NCI-H1436 treated with DMSO at 0.1 percent for 48 hours (cell line): ENCODE results near the gene CYP1A2.
"Not testable (repeated sequence)": the region's sequence is repeated elsewhere in the genome, so short reads cannot be mapped to it uniquely, and the experiment has no call there.

Source experiments
- DNase-seq: peaks from one replicate; lab custom pipeline; 2025; lab: John Stamatoyannopoulos, UW

The CYP1A2 gene, protein sequence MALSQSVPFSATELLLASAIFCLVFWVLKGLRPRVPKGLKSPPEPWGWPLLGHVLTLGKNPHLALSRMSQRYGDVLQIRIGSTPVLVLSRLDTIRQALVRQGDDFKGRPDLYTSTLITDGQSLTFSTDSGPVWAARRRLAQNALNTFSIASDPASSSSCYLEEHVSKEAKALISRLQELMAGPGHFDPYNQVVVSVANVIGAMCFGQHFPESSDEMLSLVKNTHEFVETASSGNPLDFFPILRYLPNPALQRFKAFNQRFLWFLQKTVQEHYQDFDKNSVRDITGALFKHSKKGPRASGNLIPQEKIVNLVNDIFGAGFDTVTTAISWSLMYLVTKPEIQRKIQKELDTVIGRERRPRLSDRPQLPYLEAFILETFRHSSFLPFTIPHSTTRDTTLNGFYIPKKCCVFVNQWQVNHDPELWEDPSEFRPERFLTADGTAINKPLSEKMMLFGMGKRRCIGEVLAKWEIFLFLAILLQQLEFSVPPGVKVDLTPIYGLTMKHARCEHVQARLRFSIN

GRCh38 chr15:74748322-74748946, at the start of gene CYP1A2:
Gene CYP1A2 (plus strand): TSS chr15:74748845. CDS start chr15:74749739, 894 bp downstream.
- DNase-seq: no peak

DNA sequence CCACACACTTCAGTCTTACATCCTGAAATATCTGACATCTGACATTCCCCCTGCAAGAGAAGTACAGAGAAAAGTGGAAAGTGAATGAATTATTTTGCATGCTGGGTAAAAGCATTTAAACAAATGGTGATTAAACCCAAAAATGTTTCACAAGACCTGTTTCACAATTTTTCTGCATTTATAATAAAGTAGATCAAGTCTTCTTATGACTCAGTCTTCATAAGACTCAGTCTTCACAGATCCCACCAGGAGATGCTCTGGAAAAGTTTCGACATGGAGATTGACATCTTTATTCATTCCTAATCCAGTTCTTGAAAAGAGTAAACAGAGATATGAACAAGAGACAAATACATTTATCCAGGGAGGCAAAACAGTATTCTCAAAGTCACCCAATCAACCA, 39.6 kb upstream of the CYP1A2 start:
- DNase-seq: no peak

GRCh38 chr15:74709892-74710291, 38.8 kb upstream of the CYP1A2 start:
- DNase-seq: no peak

DNA sequence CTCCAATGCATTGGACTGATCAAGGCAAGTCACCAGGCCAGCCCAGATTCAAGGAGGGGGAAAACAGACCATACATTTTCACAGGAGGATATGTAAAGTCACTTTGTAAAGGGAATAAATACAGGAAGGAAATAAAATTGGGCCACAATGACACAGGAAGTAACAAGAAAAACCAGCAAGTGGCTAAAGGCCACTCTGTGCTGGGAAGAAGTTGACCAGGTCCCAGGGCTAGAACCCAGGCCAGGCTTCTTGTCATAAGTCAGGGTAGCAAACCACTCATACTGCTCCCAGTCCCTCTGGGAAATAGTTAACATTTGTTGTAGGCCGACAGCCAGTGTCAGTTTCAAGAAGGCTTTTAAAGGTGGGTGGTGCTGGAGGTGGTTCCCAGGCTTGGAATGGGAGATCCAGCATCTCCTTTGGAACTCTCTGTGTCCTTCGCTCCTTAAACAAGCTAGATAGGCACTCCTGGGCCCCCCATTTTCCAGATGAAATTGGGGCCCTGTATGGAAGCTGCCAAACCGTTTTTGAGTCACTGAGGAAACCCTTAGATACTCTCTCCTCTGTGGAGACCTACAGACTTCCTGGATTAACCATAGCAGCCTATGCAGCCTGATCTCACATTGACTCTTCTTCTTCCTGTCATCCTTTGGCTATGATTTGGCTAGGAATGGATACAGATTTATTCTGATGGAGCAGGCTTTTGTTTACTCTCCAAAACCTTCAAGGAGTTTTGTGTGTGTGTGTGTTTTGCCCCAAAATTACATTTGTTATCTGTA, 38.1 kb upstream of the CYP1A2 start:
- no peak for DNase-seq

DNA sequence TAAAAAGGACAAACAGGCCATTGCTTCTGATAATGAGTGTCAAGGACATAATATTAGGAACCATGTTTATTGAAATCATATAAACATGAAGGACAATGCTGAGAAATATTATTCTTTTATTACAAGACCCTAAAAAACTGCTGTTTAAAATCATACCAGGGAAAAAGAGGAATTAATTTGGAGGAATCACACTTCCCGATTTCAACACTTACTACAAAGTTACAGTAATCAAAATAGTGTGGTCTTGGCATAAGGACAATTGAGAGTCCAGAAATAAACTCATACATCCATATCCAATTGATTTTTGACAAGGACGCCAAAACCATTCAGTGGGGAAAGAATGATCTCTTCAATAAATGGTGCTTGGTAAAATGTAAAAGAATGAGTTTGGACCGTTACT, 36.3 kb upstream of the CYP1A2 start:
- DNase-seq: no peak

DNA sequence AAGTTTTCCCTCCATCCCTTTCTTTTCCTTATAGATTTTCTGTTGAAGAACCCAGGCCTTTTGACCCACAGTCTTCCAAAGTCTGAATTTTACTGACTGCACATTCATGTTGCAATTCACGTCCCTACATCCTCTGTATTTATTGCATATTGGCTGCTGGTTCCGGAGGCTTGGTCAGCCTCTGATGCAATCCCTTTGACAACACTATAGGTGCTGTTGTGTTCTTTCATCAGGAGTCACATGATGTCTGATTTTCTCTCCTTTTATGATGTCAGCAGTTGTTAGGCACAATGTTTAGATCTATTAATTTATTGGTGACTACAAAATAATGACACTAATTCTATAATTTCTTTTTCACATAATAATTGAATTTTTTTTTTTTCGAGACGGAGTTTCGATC, 32.0 kb upstream of the CYP1A2 start:
- no peak for DNase-seq

DNA sequence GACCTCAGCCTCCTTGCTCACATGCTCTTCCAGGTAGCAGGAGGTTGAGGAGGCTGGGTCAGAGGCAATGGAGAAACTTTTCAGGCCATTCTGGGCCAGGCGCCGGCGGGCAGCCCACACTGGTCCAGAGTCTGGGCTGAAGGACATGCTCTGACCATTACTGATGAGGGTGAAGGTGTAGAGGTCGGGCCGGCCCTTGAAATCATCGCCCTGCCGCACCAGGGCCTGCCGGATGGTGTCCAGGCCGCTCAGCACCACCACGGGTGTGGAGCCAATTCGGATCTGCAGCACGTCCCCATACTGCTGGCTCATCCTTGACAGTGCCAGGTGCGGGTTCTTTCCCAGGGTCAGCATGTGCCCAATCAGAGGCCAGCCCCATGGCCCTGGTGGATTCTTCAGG, 26.1 kb upstream of the CYP1A2 start:
- no peak for DNase-seq

- no peak for DNase-seq
These were observed 25.5 kb upstream of the CYP1A2 start for GRCh38 chr15:74723187-74723586.

GRCh38 chr15:74723754-74724334, 24.8 kb upstream of the CYP1A2 start:
- peak; percentile 12 for DNase-seq

- no peak for DNase-seq
These were observed 23.9 kb upstream of the CYP1A2 start for GRCh38 chr15:74724570-74725224.

DNA sequence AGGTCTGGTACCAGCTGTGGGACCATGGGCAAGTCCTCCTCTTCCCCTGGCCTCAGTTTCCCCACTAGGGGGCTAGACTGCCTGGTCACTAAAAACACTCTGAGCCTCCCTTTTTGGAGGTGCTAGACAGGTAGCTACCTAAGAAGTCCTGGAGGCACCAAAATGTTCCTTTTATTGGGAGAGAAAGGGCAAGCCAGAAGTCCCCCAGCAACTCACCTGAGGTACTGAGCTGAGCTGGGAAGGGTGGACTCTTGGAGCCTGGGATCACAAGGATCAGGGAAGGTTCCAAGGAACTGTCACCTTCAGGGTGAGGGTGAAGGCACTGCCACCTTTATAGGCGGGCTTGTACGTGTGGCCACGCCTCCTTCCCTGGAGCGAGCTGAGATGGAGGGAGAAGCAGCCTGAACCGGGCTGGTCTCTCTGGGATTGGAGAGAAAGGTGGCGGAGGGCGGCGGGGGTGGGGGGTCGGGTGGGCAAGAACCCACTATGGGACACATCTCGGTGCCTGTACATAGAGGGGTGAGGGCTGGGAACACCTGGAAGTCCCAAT, 23.3 kb upstream of the CYP1A2 start, which contains the start of gene CYP1A1:
CYP1A1 (minus strand) TSS at position 304 of the 550 bp plus-strand sequence. CDS start 2,431 bp downstream, outside the sequence.
- DNase-seq: no peak

GRCh38 chr15:74725845-74726773, 22.5 kb upstream of the CYP1A2 start:
- no peak for DNase-seq

- no peak for DNase-seq
These were observed 21.9 kb upstream of the CYP1A2 start for GRCh38 chr15:74726774-74727164.

DNA sequence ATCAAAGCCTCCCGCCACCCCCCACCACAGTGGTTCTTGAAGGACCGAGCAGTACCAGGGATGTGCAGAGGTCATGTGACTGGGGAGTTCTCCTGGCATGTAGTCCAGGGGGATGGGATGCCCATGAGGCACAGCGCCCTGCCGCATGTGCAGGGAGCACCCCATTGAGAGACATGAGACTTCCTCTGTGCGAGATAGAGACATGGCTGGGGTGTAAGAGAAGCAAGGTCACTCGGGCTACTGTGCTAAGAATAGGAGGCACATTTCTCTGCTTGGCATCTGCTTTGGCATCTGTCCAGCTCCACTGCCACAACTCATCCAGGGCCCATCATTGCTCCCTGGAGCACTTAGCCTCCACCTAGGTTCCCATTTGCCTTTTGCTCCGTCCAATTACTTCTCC, 20.9 kb upstream of the CYP1A2 start:
- no peak for DNase-seq

GRCh38 chr15:74728699-74729098, 19.9 kb upstream of the CYP1A2 start:
- DNase-seq: not testable (repeated sequence)

GRCh38 chr15:74729372-74729771, 19.3 kb upstream of the CYP1A2 start:
- DNase-seq: not testable (repeated sequence)

DNA sequence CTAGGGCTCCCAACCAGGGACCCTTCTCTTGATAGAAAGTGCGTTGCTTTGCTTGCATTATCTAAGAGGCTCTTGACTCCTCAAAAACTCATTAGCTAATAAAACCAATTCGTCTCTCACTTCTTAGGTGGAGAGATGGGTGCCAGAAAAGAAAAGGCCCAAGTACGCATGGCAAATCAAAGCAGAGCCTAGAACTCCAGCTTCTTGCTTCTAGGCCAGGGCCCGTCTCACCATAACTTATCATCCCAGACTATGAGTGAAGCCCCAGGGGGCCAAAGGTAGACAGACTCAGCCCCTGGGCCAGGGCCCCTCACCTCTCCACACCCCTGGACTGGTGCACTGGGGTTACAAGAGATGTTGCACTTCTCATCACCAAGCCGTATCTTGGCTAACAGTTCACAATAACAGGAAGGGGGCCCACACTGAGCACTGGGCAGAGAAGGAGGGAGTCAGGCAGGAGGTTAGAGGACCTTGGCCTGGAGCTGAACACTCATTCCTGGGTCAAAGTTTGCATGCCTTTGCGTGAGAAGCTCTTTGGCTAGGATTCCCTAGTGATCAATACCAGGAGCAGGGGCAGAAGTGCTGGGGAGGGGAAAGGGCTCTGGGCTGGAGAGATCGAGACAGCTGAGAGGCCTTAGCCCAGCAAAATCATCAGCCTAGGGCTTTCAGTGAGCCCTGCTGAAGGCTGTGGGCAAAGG, 17.9 kb upstream of the CYP1A2 start:
- DNase-seq: no peak

- no peak for DNase-seq
These were observed 15.8 kb upstream of the CYP1A2 start for GRCh38 chr15:74732846-74733245.

DNA sequence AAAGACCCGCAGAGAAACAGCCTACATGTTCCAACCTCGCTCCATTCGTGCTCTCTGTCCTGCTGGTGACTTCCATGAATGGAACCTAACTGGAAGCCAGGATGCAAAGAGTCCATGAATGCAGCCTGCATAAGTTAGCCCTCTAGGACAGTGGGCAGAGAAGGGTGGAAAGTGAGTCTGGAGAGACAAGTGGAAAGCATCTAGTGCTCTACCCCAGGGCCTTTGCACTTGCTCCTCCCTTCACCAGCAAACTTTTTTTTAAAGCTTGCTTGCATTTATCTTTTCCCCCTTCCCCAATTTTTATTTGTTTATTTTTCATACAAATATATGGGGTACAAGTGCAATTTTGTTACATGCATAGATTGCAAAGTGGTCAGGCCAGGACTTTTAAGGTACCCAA, 15.4 kb upstream of the CYP1A2 start:
- DNase-seq: no peak
